Nephron progenitor cell (in vitro differentiated cells): ENCODE measurements around the gene ANKFY1.

Experiments used
- DNase-seq: peaks from one replicate; pipeline ENCODE4 v3.0.0; 2021
- H3K27ac Mint-ChIP-seq: 2 replicates; pipeline ENCODE4 v1.8.0; 2021; ENCODE audit warnings: mild to moderate bottlenecking, moderate library complexity, mixed read lengths
- H3K27me3 Mint-ChIP-seq: 2 replicates; pipeline ENCODE4 v1.8.0; 2021; ENCODE audit warnings: mild to moderate bottlenecking, low read depth, mixed read lengths; ENCODE audit not compliant: poor library complexity
- H3K36me3 Mint-ChIP-seq: 2 replicates; pipeline ENCODE4 v1.8.0; 2021; ENCODE audit warnings: low read depth, mixed read lengths
- H3K4me1 Mint-ChIP-seq: 2 replicates; pipeline ENCODE4 v1.8.0; 2021; ENCODE audit warnings: mixed read lengths
- H3K4me3 Mint-ChIP-seq: 2 replicates; pipeline ENCODE4 v1.8.0; 2021; ENCODE audit warnings: mild to moderate bottlenecking, moderate library complexity, mixed read lengths
- H3K9me3 Mint-ChIP-seq: 2 replicates; pipeline ENCODE4 v1.8.0; 2021; ENCODE audit warnings: mild to moderate bottlenecking, moderate library complexity, mixed read lengths
- TF ChIP-seq, protein P1 (sequence below): fragments of 200-600 bp; sonication (generic); IDR thresholded peaks from 2 replicates; pipeline ENCODE4 v1.5.0; 2021; ENCODE audit warnings: antibody characterized with exemption

Gene ANKFY1

GRCh38 chr17:4208238-4208637 lies 55.5 kb downstream of the ANKFY1 start:
- TF ChIP-seq, protein P1, sequence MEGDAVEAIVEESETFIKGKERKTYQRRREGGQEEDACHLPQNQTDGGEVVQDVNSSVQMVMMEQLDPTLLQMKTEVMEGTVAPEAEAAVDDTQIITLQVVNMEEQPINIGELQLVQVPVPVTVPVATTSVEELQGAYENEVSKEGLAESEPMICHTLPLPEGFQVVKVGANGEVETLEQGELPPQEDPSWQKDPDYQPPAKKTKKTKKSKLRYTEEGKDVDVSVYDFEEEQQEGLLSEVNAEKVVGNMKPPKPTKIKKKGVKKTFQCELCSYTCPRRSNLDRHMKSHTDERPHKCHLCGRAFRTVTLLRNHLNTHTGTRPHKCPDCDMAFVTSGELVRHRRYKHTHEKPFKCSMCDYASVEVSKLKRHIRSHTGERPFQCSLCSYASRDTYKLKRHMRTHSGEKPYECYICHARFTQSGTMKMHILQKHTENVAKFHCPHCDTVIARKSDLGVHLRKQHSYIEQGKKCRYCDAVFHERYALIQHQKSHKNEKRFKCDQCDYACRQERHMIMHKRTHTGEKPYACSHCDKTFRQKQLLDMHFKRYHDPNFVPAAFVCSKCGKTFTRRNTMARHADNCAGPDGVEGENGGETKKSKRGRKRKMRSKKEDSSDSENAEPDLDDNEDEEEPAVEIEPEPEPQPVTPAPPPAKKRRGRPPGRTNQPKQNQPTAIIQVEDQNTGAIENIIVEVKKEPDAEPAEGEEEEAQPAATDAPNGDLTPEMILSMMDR, result no peak
- Mint-ChIP-seq H3K4me3 (no peak overlapping the region), H3K36me3 (peaks cover 66% of the 10 kb centered on the region), H3K4me1 (no peaks in the 10 kb centered on the region), H3K27me3 (no peaks in the 10 kb centered on the region), H3K9me3 (no peaks in the 10 kb centered on the region), H3K27ac (peak overlapping the region; percentile 75)
- DNase-seq, result no peak

DNA sequence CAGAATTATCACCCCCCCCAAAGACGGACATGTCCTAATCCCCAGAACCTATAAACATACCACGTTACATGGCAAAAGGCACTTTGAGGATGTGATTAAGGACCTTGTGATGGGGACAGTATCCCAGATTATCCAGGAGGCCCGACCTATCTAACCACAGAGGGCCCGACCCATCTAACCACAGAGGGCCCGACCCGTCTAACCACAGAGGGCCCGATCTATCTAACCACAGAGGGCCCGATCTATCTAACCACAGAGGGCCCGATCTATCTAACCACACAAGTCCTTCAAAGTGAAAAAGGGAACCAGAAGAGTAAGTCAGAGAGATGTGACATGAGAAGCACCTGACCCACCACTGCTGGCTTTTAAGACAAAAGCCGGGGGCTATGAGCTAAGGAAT lies 56.8 kb downstream of the ANKFY1 start:
- H3K27ac Mint-ChIP-seq, result peak overlapping the region; percentile 75
- TF ChIP-seq, protein P1, result no peak
- no peaks in the 10 kb centered on the region for H3K4me1 Mint-ChIP-seq
- no peak for DNase-seq
- no peak overlapping the region for H3K4me3 Mint-ChIP-seq
- peaks cover 62% of the 10 kb centered on the region for H3K36me3 Mint-ChIP-seq
- H3K9me3 Mint-ChIP-seq, result no peaks in the 10 kb centered on the region
- no peaks in the 10 kb centered on the region for H3K27me3 Mint-ChIP-seq

DNA sequence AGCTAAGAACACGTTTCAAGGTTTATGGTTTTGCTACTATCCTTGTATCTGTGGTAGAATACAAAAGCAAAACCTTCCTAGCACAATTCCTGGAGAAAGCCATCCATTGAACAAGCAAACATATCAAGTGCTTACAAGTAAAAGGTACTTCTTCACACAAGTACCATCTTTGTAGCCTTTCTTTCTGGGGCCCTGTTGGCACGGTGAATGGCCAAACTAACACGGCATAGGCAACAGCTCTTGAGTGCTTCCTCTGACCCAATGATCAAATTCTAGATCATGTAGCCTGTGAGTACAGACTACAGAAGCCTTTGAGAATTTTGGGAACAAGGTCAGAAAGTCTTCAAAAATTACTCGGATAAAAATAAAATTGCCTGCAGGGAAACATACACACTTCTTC lies 57.9 kb downstream of the ANKFY1 start:
- H3K4me3 Mint-ChIP-seq, result no peak overlapping the region
- H3K4me1 Mint-ChIP-seq, result no peaks in the 10 kb centered on the region
- H3K9me3 Mint-ChIP-seq, result no peaks in the 10 kb centered on the region
- DNase-seq, result no peak
- H3K27ac Mint-ChIP-seq, result peak overlapping the region; percentile 20
- no peaks in the 10 kb centered on the region for H3K27me3 Mint-ChIP-seq
- TF ChIP-seq, protein P1, result no peak
- H3K36me3 Mint-ChIP-seq, result peaks cover 57% of the 10 kb centered on the region

- Mint-ChIP-seq H3K36me3 (peaks cover 53% of the 10 kb centered on the region), H3K4me1 (no peaks in the 10 kb centered on the region), H3K9me3 (no peaks in the 10 kb centered on the region), H3K4me3 (no peak overlapping the region), H3K27ac (no peak overlapping the region), H3K27me3 (no peaks in the 10 kb centered on the region)
- TF ChIP-seq, protein P1, result no peak
- DNase-seq, result no peak
These were observed 59.0 kb downstream of the ANKFY1 start for GRCh38 chr17:4204710-4205173.

- TF ChIP-seq, protein P1, result no peak
- peak overlapping the region; percentile 95 for H3K27ac Mint-ChIP-seq
- H3K4me3 Mint-ChIP-seq, result no peak overlapping the region
- no peaks in the 10 kb centered on the region for H3K27me3 Mint-ChIP-seq
- no peak for DNase-seq
- no peaks in the 10 kb centered on the region for H3K9me3 Mint-ChIP-seq
- H3K4me1 Mint-ChIP-seq, result no peaks in the 10 kb centered on the region
- peaks cover 50% of the 10 kb centered on the region for H3K36me3 Mint-ChIP-seq
These were observed 59.6 kb downstream of the ANKFY1 start for GRCh38 chr17:4204190-4204589.

DNA sequence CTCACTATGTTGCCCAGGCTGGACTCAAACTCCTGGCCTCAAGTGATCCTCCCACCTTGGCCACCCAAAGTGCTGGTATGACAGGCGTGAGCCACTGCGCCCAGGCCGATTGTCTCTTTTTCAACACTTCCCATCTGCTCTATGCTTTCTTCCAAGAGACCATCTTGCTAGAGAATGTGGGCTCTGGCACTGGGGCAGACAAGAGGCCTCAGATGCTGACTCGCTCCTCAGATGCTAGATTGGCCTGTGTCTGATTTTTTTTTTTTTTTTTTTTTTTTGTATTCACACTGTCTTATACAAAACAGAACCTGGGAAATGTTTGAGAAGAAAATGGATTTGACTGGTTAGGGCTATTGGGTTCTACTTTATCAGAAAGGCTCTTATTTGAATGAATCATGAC lies 62.6 kb downstream of the ANKFY1 start:
- DNase-seq, result no peak
- TF ChIP-seq, protein P1, result no peak
- Mint-ChIP-seq H3K27ac (no peak overlapping the region), H3K36me3 (peaks cover 35% of the 10 kb centered on the region), H3K4me3 (no peak overlapping the region), H3K4me1 (no peaks in the 10 kb centered on the region), H3K27me3 (no peaks in the 10 kb centered on the region), H3K9me3 (no peaks in the 10 kb centered on the region)
